ENCODE measurements around the gene ZIC2.

ZIC2 gene

GRCh38 chr13:99980201-99980823 lies 1.3 kb upstream of the ZIC2 start (continued):
- TF ChIP-seq ZNF449 (tag by site-specific recombination; IDR thresholded peaks at IDR 0.05) = no peak
- TF ChIP-seq ZNF792 (tag by site-specific recombination; IDR thresholded peaks at IDR 0.05) = no peak
- TF ChIP-seq ZNF433 (tag by site-specific recombination; IDR thresholded peaks at IDR 0.05; ENCODE audit: low read depth) = no peak
- TF ChIP-seq YY1 (tag by site-specific recombination; IDR thresholded peaks at IDR 0.05) = peak; percentile 43
- TF ChIP-seq ZFHX2 (tag by site-specific recombination; conservative IDR thresholded peaks at IDR 0.05) = no peak
- no peak for TF ChIP-seq ZFP41 (tag by site-specific recombination; IDR thresholded peaks at IDR 0.05; ENCODE audit: borderline replicate concordance)
- TF ChIP-seq BCL6B (tag by site-specific recombination; IDR thresholded peaks at IDR 0.05) = no peak
- TF ChIP-seq ZNF391 (tag by site-specific recombination; IDR thresholded peaks at IDR 0.05; ENCODE audit: borderline replicate concordance, low read depth) = no peak
- TF ChIP-seq ZNF169 (tag by site-specific recombination; IDR thresholded peaks at IDR 0.05) = no peak
- no peak for TF ChIP-seq MZF1 (tag by site-specific recombination; IDR thresholded peaks at IDR 0.05; ENCODE audit: borderline replicate concordance)
- no peak for TF ChIP-seq PRDM6 (tag by site-specific recombination; IDR thresholded peaks at IDR 0.05)
- TF ChIP-seq HOXC10 (CRISPR knock-in tag; IDR thresholded peaks at IDR 0.05) = no peak
- TF ChIP-seq KLF10 (tag by site-specific recombination; IDR thresholded peaks at IDR 0.05) = peak; percentile 56
- no peak for TF ChIP-seq PRDM2 (tag by site-specific recombination; IDR thresholded peaks at IDR 0.05; ENCODE audit: borderline replicate concordance)
- TF ChIP-seq AEBP2 (tag by site-specific recombination; IDR thresholded peaks at IDR 0.05; ENCODE audit: borderline replicate concordance) = no peak
- TF ChIP-seq ZSCAN5A (tag by site-specific recombination; IDR thresholded peaks at IDR 0.05) = no peak
- no peak for TF ChIP-seq ZFP37 (tag by site-specific recombination; IDR thresholded peaks at IDR 0.05)
- peak; percentile 87 for TF ChIP-seq ZBTB26 (tag by site-specific recombination; optimal IDR thresholded peaks at IDR 0.05)
- no peak for TF ChIP-seq ZNF155 (tag by site-specific recombination; IDR thresholded peaks at IDR 0.05)
- no peak for TF ChIP-seq SETDB1 (IDR thresholded peaks at IDR 0.05; ENCODE audit: insufficient read length, low read length)
- no peak for TF ChIP-seq ZNF184 (tag by site-specific recombination; IDR thresholded peaks at IDR 0.05)
- TF ChIP-seq HIC1 (tag by site-specific recombination; IDR thresholded peaks at IDR 0.05) = no peak; the same call in 1 of the 2 replicates
